Globus pallidus (tissue), 1 donor: ENCODE data around the gene BGN.

Experiments used
- DNase-seq: peaks from one replicate; pipeline ENCODE4 v3.0.0-alpha.2; 2015; ENCODE audit warnings: low spot score

The BGN gene

GRCh38 chrX:153504445-153505016 is 9.8 kb downstream of the BGN start:
- no peak for DNase-seq

GRCh38 chrX:153505361-153505760 is 10.6 kb downstream of the BGN start:
- DNase-seq: no peak

- DNase-seq: peak; percentile 62
Observed at GRCh38 chrX:153507484-153508178, 12.9 kb downstream of the BGN start.

- DNase-seq: no peak
Observed at GRCh38 chrX:153509592-153509991, 14.8 kb downstream of the BGN start.

- no peak for DNase-seq
Observed at GRCh38 chrX:153510383-153510782, 15.6 kb downstream of the BGN start.

- no peak for DNase-seq
Observed at GRCh38 chrX:153511784-153512500, 17.2 kb downstream of the BGN start.

- DNase-seq: no peak
Observed at GRCh38 chrX:153512501-153512893, 17.7 kb downstream of the BGN start.

- DNase-seq: no peak
Observed at GRCh38 chrX:153513265-153513664, 18.5 kb downstream of the BGN start.

GRCh38 chrX:153514259-153514658 is 19.5 kb downstream of the BGN start:
- no peak for DNase-seq

- no peak for DNase-seq
Observed at GRCh38 chrX:153515435-153515834, 20.7 kb downstream of the BGN start.

GRCh38 chrX:153516073-153516472 is 21.3 kb downstream of the BGN start:
- DNase-seq: no peak

- no peak for DNase-seq
Observed at GRCh38 chrX:153517423-153517822, 22.6 kb downstream of the BGN start, which contains the start of gene ATP2B3. Gene ATP2B3 (plus strand): TSS chrX:153517642. CDS start chrX:153536248, 18,606 bp downstream.

- DNase-seq: no peak
Observed at GRCh38 chrX:153517946-153518834, 23.4 kb downstream of the BGN start.

GRCh38 chrX:153519569-153520286 is 24.9 kb downstream of the BGN start:
- DNase-seq: no peak

GRCh38 chrX:153520287-153520917 is 25.6 kb downstream of the BGN start:
- DNase-seq: no peak

- DNase-seq: no peak
Observed at GRCh38 chrX:153521034-153521433, 26.3 kb downstream of the BGN start.

- DNase-seq: no peak
Observed at GRCh38 chrX:153522259-153522658, 27.5 kb downstream of the BGN start.

- DNase-seq: no peak
Observed at GRCh38 chrX:153523269-153523668, 28.5 kb downstream of the BGN start.

GRCh38 chrX:153524234-153524633 is 29.5 kb downstream of the BGN start:
- no peak for DNase-seq

GRCh38 chrX:153525451-153525850 is 30.7 kb downstream of the BGN start:
- no peak for DNase-seq

- DNase-seq: no peak
Observed at GRCh38 chrX:153526042-153526441, 31.3 kb downstream of the BGN start.
